Measurements from ENCODE around the gene JAGN1.
"Not testable (repeated sequence)": the region's sequence is repeated elsewhere in the genome, so short reads cannot be mapped to it uniquely, and the experiment has no call there.

The JAGN1 gene

DNA sequence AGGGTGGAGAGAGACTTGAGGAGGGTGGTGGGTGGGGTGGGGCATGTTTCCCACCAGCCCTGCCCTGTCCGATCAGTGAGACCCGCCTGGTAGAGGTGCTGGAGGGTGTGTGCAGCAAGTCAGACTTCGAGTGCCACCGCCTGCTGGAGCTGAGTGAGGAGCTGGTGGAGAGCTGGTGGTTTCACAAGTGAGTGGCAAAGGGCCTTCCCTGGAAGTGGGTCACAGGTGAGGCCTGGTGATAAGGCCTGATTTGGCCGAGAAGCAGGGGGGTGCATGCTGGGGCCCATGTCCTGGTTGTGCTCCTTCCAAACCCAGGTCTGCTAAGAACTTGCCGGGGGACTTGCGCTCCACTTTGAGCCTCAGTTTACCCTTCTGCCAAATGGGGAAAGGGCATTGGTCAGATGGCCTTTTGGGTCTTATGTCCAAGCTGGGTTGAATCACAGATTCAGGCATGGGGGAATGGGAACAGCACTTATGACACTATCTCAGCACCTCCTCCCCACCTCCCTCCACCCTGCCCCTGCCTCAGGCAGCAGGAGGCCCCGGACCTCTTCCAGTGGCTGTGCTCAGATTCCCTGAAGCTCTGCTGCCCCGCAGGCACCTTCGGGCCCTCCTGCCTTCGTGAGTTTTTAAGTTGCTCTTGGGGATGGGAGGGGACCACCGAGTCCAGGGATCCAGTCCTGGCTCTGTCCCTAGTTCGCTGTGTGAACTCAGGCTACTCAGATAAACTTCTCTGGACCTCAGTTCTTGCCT, 47.3 kb downstream of the JAGN1 start:
- Histone ChIP-seq H3K9me3 (ENCODE audit: control insufficient read depth, insufficient read depth, low read length) (no peaks in the 10 kb centered on the region), H3K27me3 (ENCODE audit: control insufficient read depth, low read length) (no peaks in the 10 kb centered on the region), H3K4me3 (ENCODE audit: low read length) (no peak overlapping the region), H4K20me1 (ENCODE audit: control insufficient read depth, insufficient read depth, low read depth, low read length) (no peaks in the 10 kb centered on the region), H3K79me2 (ENCODE audit: control insufficient read depth, low read length) (peaks cover 22% of the 10 kb centered on the region), H3K27ac (ENCODE audit: low read depth, low read length) (no peak overlapping the region), H3K9me2 (replicated peaks; ENCODE audit: control insufficient read depth, low read length) (no peaks in the 10 kb centered on the region), H3K36me3 (ENCODE audit: control insufficient read depth, low read length) (peaks cover 31% of the 10 kb centered on the region), H3F3A (ENCODE audit: control insufficient read depth, insufficient read depth) (no peaks in the 10 kb centered on the region), H3K4me1 (ENCODE audit: control insufficient read depth, low read length) (peaks cover 25% of the 10 kb centered on the region), H3K4me2 (ENCODE audit: low read length) (no peak overlapping the region)
- TF ChIP-seq, protein P1, sequence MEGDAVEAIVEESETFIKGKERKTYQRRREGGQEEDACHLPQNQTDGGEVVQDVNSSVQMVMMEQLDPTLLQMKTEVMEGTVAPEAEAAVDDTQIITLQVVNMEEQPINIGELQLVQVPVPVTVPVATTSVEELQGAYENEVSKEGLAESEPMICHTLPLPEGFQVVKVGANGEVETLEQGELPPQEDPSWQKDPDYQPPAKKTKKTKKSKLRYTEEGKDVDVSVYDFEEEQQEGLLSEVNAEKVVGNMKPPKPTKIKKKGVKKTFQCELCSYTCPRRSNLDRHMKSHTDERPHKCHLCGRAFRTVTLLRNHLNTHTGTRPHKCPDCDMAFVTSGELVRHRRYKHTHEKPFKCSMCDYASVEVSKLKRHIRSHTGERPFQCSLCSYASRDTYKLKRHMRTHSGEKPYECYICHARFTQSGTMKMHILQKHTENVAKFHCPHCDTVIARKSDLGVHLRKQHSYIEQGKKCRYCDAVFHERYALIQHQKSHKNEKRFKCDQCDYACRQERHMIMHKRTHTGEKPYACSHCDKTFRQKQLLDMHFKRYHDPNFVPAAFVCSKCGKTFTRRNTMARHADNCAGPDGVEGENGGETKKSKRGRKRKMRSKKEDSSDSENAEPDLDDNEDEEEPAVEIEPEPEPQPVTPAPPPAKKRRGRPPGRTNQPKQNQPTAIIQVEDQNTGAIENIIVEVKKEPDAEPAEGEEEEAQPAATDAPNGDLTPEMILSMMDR (IDR thresholded peaks at IDR 0.05; ENCODE audit: low read depth, low read length, poor library complexity, severe bottlenecking) = no peak

DNA sequence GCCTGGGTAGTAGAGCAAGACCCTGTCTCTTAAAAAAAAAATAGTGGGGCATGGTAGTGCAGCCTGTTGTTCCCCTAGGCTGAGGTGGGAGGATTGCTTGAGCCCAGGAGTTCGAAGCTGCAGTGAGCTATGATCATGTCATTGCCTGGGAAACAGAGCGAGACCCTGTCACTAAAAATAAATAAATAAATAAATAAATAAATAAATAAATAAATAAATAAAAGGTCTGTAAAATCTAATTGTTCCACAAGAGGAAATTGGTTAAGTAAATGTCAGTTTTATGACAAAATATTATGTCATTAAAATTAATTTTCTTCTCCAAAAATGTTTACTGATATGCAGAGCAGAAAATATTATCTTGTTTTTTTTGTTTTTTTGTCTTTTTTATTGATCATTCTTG, 48.6 kb downstream of the JAGN1 start:
- H3K36me3 ChIP-seq (ENCODE audit: control insufficient read depth, low read length) = peaks cover 31% of the 10 kb centered on the region
- H3K79me2 ChIP-seq (ENCODE audit: control insufficient read depth, low read length) = peaks cover 21% of the 10 kb centered on the region
- no peak overlapping the region for H3K4me2 ChIP-seq (ENCODE audit: low read length)
- H3K27ac ChIP-seq (ENCODE audit: low read depth, low read length) = no peak overlapping the region
- H3K4me3 ChIP-seq (ENCODE audit: low read length) = no peak overlapping the region
- H3F3A ChIP-seq (ENCODE audit: control insufficient read depth, insufficient read depth) = no peaks in the 10 kb centered on the region
- H3K4me1 ChIP-seq (ENCODE audit: control insufficient read depth, low read length) = peaks cover 20% of the 10 kb centered on the region
- no peaks in the 10 kb centered on the region for H3K9me2 ChIP-seq (replicated peaks; ENCODE audit: control insufficient read depth, low read length)
- H3K27me3 ChIP-seq (ENCODE audit: control insufficient read depth, low read length) = no peaks in the 10 kb centered on the region
- no peaks in the 10 kb centered on the region for H3K9me3 ChIP-seq (ENCODE audit: control insufficient read depth, insufficient read depth, low read length)
- TF ChIP-seq, protein P1 (IDR thresholded peaks at IDR 0.05; ENCODE audit: low read depth, low read length, poor library complexity, severe bottlenecking) = no peak
- TF ChIP-seq EZH2phosphoT487 (IDR thresholded peaks at IDR 0.05; ENCODE audit: borderline replicate concordance, low read length) = no peak
- no peaks in the 10 kb centered on the region for H4K20me1 ChIP-seq (ENCODE audit: control insufficient read depth, insufficient read depth, low read depth, low read length)

DNA sequence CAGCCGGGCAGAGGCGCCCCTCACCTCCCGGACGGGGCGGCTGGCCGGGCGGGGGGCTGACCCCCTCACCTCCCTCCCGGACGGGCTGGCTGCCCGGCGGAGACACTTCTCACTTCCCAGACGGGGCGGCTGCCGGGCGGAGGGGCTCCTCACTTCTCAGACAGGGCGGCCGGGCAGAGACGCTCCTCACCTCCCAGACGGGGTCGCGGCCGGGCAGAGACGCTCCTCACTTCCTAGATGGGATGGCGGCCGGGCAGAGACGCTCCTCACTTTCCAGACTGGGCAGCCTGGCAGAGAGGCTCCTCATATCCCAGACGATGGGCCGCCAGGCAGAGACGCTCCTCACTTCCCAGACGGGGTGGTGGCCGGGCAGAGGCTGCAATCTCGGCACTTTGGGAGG, 49.5 kb downstream of the JAGN1 start:
- H3K9me3 ChIP-seq (ENCODE audit: control insufficient read depth, insufficient read depth, low read length); H3K27me3 ChIP-seq (ENCODE audit: control insufficient read depth, low read length); H3K27ac ChIP-seq (ENCODE audit: low read depth, low read length); H3F3A ChIP-seq (ENCODE audit: control insufficient read depth, insufficient read depth); H4K20me1 ChIP-seq (ENCODE audit: control insufficient read depth, insufficient read depth, low read depth, low read length); H3K9me2 ChIP-seq (replicated peaks; ENCODE audit: control insufficient read depth, low read length); H3K4me3 ChIP-seq (ENCODE audit: low read length); H3K4me2 ChIP-seq (ENCODE audit: low read length): not testable (repeated sequence)
- Histone ChIP-seq H3K36me3 (ENCODE audit: control insufficient read depth, low read length) (peaks cover 30% of the 10 kb centered on the region), H3K79me2 (ENCODE audit: control insufficient read depth, low read length) (peaks cover 12% of the 10 kb centered on the region), H3K4me1 (ENCODE audit: control insufficient read depth, low read length) (peaks cover 11% of the 10 kb centered on the region)

DNA sequence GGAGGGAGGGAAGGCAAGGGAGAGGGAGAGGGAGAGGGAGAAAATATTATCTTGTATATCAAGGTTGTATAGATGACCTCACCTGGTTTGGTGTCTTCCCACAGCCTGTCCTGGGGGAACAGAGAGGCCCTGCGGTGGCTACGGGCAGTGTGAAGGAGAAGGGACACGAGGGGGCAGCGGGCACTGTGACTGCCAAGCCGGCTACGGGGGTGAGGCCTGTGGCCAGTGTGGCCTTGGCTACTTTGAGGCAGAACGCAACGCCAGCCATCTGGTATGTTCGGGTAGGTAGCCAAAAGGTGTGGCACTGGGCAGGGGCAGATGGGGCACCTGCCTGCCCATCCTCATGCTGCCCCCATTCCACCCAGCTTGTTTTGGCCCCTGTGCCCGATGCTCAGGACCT, 50.3 kb downstream of the JAGN1 start:
- no peak overlapping the region for H3K4me2 ChIP-seq (ENCODE audit: low read length)
- peaks cover 3% of the 10 kb centered on the region for H3K4me1 ChIP-seq (ENCODE audit: control insufficient read depth, low read length)
- H4K20me1 ChIP-seq (ENCODE audit: control insufficient read depth, insufficient read depth, low read depth, low read length) = no peaks in the 10 kb centered on the region
- no peak overlapping the region for H3K27ac ChIP-seq (ENCODE audit: low read depth, low read length)
- H3K36me3 ChIP-seq (ENCODE audit: control insufficient read depth, low read length) = peaks cover 22% of the 10 kb centered on the region
- no peak overlapping the region for H3K4me3 ChIP-seq (ENCODE audit: low read length)
- H3K9me3 ChIP-seq (ENCODE audit: control insufficient read depth, insufficient read depth, low read length) = no peaks in the 10 kb centered on the region
- TF ChIP-seq, protein P1 (IDR thresholded peaks at IDR 0.05; ENCODE audit: low read depth, low read length, poor library complexity, severe bottlenecking) = no peak
- TF ChIP-seq EZH2phosphoT487 (IDR thresholded peaks at IDR 0.05; ENCODE audit: borderline replicate concordance, low read length) = no peak
- peaks cover 4% of the 10 kb centered on the region; the same call in 1 of the 2 replicates for H3K79me2 ChIP-seq (ENCODE audit: control insufficient read depth, low read length)
- no peaks in the 10 kb centered on the region for H3K27me3 ChIP-seq (ENCODE audit: control insufficient read depth, low read length)
- no peaks in the 10 kb centered on the region for H3K9me2 ChIP-seq (replicated peaks; ENCODE audit: control insufficient read depth, low read length)
- no peaks in the 10 kb centered on the region for H3F3A ChIP-seq (ENCODE audit: control insufficient read depth, insufficient read depth)
